ENCODE data around the gene SS18. TPM values are rescaled to one million over a fixed set of nuclear protein-coding genes. Genes with fewer than 3 reads are reported as not detected.

SS18 gene
- total RNA-seq, 1 experiment from 2014 or later: 60.0 TPM

- no peak overlapping the region for H3K4me3 ChIP-seq (replicated peaks in 1 of 2; ENCODE audit: low read depth in 1 of 2, low read length in 2 of 2)
- peaks cover 5 to 16% of the 10 kb centered on the region in 2 experiments; a peak in 3 of 4 replicates for H3K36me3 ChIP-seq (ENCODE audit: control insufficient read depth in 1 of 2, insufficient read depth in 2 of 2, low read length in 2 of 2)
- DNase-seq (ENCODE audit: low read depth, low spot score): no peak
- no peak overlapping the region for H3K4me2 ChIP-seq (ENCODE audit: low read length)
- BruUV-seq (replicated peaks): no TSS peak
- TF ChIP-seq ZFX (IDR thresholded peaks at IDR 0.05): no peak
- no peak for TF ChIP-seq SP1 (IDR thresholded peaks at IDR 0.05; ENCODE audit: low read depth)
- TF ChIP-seq POLR2A (IDR thresholded peaks at IDR 0.05; ENCODE audit: borderline replicate concordance, extremely low read depth, insufficient read depth, insufficient read length): no peak
- TF ChIP-seq CEBPB (IDR thresholded peaks at IDR 0.05; ENCODE audit: low read depth): no peak
- no peak for TF ChIP-seq CBX3 (IDR thresholded peaks at IDR 0.05; ENCODE audit: low read depth)
- TF ChIP-seq SRF (IDR thresholded peaks at IDR 0.05; ENCODE audit: low read depth): no peak
- no peak for TF ChIP-seq ATF3 (IDR thresholded peaks at IDR 0.05)
- TF ChIP-seq JUND (IDR thresholded peaks at IDR 0.05): no peak
- TF ChIP-seq SIN3A (IDR thresholded peaks at IDR 0.05; ENCODE audit: low read depth): no peak
- RAD21 ChIA-PET (ENCODE audit: low non-redundant PET in 1 of 2, low total read pairs in 2 of 2, uncharacterized antibody in 2 of 2, unreplicated experiment in 2 of 2): no interaction called here
- no peaks in the 10 kb centered on the region for H4K20me1 ChIP-seq (ENCODE audit: insufficient read depth)
- peaks cover 24% of the 10 kb centered on the region for H3K79me2 ChIP-seq (ENCODE audit: insufficient read depth, low read length)
- no peaks in the 10 kb centered on the region for H3K27me3 ChIP-seq (ENCODE audit: insufficient read depth, low read length)
- intact Hi-C loops (cut with micrococcal nuclease): no loop called here
- H3K4me1 ChIP-seq (ENCODE audit: control insufficient read depth in 1 of 2, insufficient read depth in 2 of 2, low read length in 2 of 2): no peaks in the 10 kb centered on the region
- no peak overlapping the region for H3K9ac ChIP-seq (ENCODE audit: low read length)
- H2AFZ ChIP-seq (ENCODE audit: low read depth, low read length, poor library complexity, severe bottlenecking): no peak overlapping the region
- H3K9me3 ChIP-seq (ENCODE audit: control insufficient read depth in 1 of 2, insufficient read depth in 1 of 2, low read depth in 1 of 2, low read length in 2 of 2): no peaks in the 10 kb centered on the region
- ATAC-seq: no peak
- CTCF ChIA-PET: interaction anchor here (0.7 kb wide), 1 partner anchor 91 kb away, joined by 5 read pairs; no protein-coding TSS in a partner anchor
- no peak overlapping the region for H3K27ac ChIP-seq (ENCODE audit: low read depth, low read length)
- no peaks in the 10 kb centered on the region for H3K9me2 ChIP-seq (ENCODE audit: insufficient read depth)
- POLR2A ChIA-PET: no interaction called here
Observed at GRCh38 chr18:26039203-26039602, 51.2 kb downstream of the SS18 start.

GRCh38 chr18:26036635-26037034, 53.8 kb downstream of the SS18 start:
- H2AFZ ChIP-seq (ENCODE audit: low read depth, low read length, poor library complexity, severe bottlenecking): no peak overlapping the region
- BruUV-seq (replicated peaks): no TSS peak
- DNase-seq (ENCODE audit: low read depth, low spot score) (no peak), ATAC-seq (no peak)
- H3K4me1 ChIP-seq (ENCODE audit: control insufficient read depth in 1 of 2, insufficient read depth in 2 of 2, low read length in 2 of 2): no peaks in the 10 kb centered on the region
- CTCF ChIA-PET: no interaction called here
- no peaks in the 10 kb centered on the region for H3K9me3 ChIP-seq (ENCODE audit: control insufficient read depth in 1 of 2, insufficient read depth in 1 of 2, low read depth in 1 of 2, low read length in 2 of 2)
- H3K36me3 ChIP-seq (ENCODE audit: control insufficient read depth in 1 of 2, insufficient read depth in 2 of 2, low read length in 2 of 2): peaks cover 16 to 24% of the 10 kb centered on the region in 2 experiments
- no peaks in the 10 kb centered on the region for H4K20me1 ChIP-seq (ENCODE audit: insufficient read depth)
- H3K9me2 ChIP-seq (ENCODE audit: insufficient read depth): no peaks in the 10 kb centered on the region
- H3K4me3 ChIP-seq (replicated peaks in 1 of 2; ENCODE audit: low read depth in 1 of 2, low read length in 2 of 2): no peak overlapping the region
- H3K27ac ChIP-seq (ENCODE audit: low read depth, low read length): no peak overlapping the region
- RAD21 ChIA-PET (ENCODE audit: low non-redundant PET in 1 of 2, low total read pairs in 2 of 2, uncharacterized antibody in 2 of 2, unreplicated experiment in 2 of 2): no interaction called here
- POLR2A ChIA-PET: no interaction called here
- H3K4me2 ChIP-seq (ENCODE audit: low read length): no peak overlapping the region
- H3K27me3 ChIP-seq (ENCODE audit: insufficient read depth, low read length): no peaks in the 10 kb centered on the region
- H3K9ac ChIP-seq (ENCODE audit: low read length): no peak overlapping the region
- intact Hi-C loops (cut with micrococcal nuclease): no loop called here
- peaks cover 12% of the 10 kb centered on the region for H3K79me2 ChIP-seq (ENCODE audit: insufficient read depth, low read length)
- TF ChIP-seq EZH2phosphoT487 (IDR thresholded peaks at IDR 0.05; ENCODE audit: borderline replicate concordance) (no peak), ATF3 (IDR thresholded peaks at IDR 0.05) (no peak), SRF (IDR thresholded peaks at IDR 0.05; ENCODE audit: low read depth) (no peak), POLR2AphosphoS5 (IDR thresholded peaks at IDR 0.05; ENCODE audit: low read depth, low read length) (no peak), ZNF274 (IDR thresholded peaks at IDR 0.05; ENCODE audit: low read depth, low read length) (no peak), JUND (IDR thresholded peaks at IDR 0.05) (no peak), FOSL1 (IDR thresholded peaks at IDR 0.05; ENCODE audit: low read depth) (no peak), CEBPB (IDR thresholded peaks at IDR 0.05; ENCODE audit: low read depth) (no peak), ELF1 (IDR thresholded peaks at IDR 0.05; ENCODE audit: borderline replicate concordance, low read depth) (no peak), TCF7L2 (IDR thresholded peaks at IDR 0.05; ENCODE audit: borderline replicate concordance, extremely low read depth, insufficient read depth, insufficient read length) (no peak), EGR1 (IDR thresholded peaks at IDR 0.05; ENCODE audit: low read depth) (no peak), SIN3A (IDR thresholded peaks at IDR 0.05; ENCODE audit: low read depth) (no peak), SP1 (IDR thresholded peaks at IDR 0.05; ENCODE audit: low read depth) (no peak), REST (IDR thresholded peaks at IDR 0.05; ENCODE audit: low read depth) (no peak)

Measured in HCT116 (cell line).